UCSD-AML1 (cell line): Measurements from ENCODE around the gene FAM20B.
"Not testable (repeated sequence)": the region's sequence is repeated elsewhere in the genome, so short reads cannot be mapped to it uniquely, and the experiment has no call there.

Source experiments
- DNase-seq: peaks from one replicate; lab custom pipeline; 2025; ENCODE audit not compliant: unreplicated experiment; lab: John Stamatoyannopoulos, UW

Gene FAM20B

DNA sequence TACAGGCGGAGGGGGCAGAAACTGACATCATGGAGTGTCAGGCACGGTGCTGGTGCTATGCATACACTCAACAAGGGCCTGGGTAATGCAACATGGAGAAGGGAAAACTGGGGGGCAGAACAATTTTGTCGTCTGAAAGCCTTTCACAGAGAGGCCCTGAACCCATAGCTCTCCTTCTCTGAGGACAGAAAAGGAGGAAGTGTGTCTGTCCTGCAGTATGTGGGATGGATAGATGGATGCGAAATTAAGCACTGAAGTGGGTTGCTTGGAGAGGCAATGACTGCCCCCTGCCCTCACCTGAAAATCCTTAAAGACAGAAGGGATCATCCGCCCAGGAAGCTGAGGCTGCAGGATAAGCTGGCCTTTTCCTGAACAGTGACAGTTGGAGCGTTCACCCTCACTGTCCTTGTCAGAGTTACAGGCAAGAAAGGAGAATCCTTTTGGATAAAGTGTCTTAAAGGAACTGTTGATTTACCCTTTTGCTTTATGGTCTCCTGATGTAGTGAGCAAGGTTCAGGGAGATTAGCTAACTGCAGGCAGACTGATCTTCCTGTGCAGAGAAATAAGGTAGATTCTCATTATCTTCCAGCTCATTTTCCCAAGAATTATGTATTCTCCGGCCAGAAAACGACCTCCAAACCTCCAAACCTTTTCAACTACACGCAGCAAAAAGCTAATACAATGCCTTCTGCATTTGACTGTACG is 1.6 kb upstream of the FAM20B start:
- DNase-seq: no peak

DNA sequence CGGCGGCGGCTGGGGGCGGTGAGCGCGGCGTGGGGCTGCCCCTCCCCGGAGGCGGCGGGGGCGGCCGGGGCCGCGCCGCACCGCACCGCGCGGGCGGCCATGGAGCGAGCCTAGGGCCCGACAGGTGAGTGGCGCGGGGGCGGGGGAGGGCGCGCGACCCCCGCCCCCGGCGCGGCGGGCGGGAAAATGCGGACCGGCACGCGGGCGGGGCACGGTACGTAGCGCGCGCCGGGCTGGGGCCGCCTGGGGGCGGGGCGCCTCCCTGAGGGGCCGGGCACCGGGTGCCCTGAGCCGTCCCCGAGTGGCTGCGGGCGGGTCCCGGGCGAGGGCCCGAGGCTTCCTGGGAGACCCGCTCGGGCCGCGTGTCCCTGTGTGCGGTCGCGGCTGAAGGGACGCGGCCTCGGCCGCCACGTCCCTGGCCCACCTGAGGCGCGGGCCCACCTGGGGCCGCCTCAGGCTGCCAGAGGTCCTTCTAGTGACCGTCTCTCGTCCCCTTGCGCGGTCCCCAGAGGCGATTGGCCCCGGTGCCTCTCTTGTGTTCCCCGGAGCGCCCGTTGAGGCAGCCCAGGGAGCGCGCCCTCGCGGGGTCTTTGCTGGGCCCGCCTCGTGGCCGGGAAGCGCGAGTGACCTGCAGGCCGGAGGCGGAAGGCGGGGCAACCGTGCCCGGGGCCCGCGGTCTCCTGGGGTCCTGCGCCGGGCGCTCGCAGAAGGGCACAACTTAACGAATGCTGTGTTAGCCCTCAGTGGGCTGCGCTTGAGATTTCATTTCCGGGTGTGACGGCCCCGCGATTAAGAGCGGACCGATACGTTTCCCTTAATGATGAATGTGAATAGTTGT is 500 bp downstream of the FAM20B start:
- peak; percentile 83 for DNase-seq

DNA sequence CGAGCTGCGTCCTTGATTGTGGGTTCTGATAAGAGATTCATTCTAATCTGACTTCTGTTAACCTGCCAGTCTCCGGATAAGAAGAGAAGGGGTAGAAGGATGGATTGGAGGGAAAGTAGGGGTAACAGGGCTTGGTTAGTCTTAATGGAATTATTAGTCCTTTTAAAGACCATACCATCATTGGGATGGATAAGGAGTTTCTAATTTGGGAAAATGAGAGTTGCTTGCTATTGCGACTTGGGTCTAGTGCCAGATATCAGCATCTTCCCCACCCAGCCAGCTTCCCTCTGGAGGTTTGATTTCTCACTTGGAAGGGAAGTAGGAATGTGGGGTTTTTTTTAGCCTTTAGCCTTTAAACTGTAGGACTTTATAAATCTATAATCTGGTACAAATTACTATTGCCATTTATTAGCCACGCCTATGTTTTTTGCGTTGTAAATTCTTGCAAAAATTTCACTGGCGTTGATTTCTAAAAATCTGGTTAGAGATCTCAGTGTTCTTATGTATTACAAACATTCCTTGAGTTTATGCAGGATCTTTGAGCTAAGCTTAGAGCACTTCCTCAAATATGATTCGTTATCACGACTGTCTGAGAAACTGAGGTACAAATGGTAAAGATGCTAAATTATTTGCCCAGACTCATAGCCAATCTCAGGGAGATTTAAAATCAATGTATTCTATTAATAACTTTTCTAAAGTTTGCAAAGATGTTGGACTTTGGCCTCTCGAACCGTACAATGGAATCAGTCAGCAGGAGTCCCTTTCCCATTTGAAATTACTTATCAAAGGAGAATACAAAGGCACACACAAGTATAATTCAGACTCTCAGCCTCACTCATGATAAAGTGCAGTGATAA is 1.3 kb downstream of the FAM20B start:
- DNase-seq: no peak

DNA sequence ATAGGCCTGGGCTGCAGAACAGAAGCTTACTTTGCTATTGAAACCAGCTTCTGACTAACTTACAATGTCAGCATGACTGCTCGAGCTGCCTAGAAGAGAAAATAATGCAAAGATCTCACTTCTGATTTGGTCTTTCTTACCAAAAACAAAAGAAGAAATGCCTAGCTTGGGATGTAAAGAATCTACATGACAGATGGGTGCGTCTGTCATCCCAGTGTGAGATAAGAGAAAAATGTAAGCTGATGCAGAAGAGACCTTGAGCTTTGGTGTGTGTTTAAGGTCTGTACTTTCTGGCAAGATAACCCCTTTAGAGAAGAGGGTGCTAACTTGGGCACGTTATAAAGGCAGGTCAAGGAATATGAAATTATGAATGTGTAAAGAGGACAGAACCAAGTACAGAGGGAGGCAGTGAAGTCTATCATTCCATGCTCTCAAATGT is 3.6 kb downstream of the FAM20B start:
- no peak for DNase-seq

DNA sequence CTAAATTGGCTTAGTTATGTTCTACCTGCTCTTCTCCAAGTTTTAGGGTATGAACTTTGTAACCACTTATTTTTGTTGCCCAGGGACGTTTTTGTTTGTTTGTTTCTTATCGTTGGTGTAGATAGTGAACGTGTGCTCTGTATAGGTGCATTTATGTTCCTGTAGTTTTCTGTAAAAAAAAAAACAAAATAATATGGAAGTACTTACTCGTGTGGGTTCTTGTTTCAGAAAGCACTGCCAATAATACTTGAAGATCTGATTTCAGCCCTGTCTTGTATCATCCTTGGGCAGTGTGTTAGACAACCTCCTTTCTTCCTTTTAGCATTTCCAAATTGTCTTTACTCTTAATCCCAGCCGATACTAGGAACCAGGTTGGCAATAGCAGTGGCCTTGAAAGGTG is 4.4 kb downstream of the FAM20B start:
- DNase-seq: no peak

DNA sequence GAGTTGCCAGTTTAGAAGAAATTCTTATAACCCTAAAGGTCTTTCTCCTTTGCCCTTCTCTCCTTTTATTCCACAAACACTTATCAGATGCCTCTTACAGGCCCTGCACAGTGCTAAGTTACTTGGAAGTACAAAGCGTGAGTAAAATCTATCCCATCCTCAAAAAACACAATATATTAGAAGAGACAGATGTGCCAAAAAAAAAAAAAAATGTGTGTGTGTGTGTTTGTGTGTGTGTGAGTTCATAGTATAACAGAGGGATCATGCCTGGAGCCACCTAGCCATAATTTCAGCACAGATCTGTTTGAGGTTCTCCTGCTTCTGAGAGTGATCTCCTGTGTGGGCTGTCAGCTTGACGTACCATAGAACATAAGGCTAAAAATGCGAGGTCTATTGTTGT is 5.0 kb downstream of the FAM20B start:
- DNase-seq: no peak

DNA sequence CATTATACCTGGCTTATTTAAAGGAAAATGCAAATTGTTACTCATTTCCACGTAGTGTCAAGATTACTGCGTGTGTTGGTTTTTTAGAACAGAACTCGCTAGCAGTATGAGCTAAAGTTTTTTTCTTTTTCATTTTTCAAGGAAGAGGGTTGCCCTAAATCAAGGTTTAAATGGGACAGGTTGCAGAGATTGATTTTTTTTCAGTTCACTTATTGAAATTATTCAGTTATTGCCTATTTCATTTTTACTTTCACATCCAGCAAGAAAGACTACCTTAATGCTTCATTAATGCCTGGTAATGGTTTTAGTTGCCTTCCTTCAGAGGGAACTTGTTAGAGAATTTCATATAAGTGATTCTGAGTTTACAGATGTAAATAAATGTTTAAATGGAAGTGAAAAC is 5.6 kb downstream of the FAM20B start:
- DNase-seq: no peak

DNA sequence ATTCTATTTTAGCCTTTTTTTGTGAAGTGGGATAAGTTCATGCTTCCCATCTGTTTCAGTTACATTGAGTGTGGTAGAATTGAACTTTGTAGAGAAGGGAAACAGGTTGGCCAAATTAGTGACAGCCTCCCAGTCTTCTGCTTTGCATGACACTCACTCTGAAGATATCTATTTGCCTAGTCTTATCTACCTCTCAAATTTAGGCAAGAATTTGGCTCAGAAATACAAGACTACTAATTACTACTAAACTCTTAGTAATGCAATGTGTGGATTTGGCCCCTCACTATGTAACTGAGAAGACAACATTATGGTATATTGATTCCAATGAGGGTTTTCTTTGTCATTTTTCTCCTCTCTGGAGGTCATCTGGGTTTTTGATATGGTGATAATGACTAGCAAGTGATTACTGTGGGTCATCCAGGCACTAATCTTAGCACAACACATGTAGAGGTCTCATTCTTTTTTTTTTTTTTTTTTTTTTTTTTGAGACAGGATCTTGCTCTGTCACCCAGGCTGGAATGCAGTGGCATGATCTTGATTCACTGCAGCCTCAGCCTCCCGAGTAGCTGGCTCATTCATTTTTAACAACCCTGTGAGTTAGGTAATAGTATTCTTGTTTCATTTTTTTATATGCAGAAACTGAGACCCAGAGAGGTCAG is 6.3 kb downstream of the FAM20B start:
- DNase-seq: no peak

DNA sequence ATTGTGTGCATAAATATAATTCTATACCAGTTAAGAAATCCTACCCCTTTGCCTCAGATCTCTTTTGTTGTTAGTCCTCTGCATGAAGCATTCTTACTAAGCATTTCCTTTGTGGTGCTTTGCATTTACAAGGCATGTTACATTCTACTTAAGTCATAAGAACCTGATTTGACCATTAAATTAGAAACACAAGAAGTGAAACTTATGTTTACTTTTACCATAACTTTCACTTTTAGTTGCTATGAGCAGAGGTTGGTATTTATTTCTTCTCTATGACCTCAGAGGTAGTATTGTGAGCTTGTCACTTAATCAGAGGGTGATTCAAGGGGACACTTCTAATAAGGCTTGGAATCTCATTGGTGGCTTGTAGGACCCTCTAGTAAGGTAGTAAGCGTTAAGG is 9.0 kb downstream of the FAM20B start:
- no peak for DNase-seq

DNA sequence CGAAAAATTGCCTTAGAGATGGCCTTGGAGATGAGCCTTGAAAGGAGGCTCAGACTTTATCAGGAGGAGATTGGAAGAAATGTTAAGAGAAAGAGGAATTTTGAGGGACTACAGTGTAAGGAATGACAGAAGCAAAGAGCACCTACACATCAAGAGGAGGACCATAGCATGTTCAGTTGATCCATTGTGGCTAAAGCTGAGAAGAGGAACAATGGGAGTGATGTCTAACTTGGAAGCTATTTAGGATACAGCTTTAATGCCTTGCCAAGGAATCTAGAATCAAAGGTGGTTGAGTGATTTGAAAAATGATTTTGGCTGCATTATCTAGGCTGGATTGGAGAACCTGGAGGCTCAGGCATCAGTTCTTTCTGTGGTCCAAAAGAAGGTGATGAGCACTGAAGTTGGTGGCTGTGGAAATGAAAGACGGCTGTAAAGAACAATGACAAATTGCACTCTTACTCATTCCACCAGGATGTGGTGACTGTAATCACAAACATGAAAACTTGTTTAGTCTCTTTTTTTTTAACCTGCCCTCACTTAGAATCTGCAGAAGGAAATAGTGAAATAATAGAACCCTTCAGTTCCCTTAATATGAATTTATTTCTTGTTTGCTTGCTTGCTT is 11.3 kb downstream of the FAM20B start:
- DNase-seq: no peak

DNA sequence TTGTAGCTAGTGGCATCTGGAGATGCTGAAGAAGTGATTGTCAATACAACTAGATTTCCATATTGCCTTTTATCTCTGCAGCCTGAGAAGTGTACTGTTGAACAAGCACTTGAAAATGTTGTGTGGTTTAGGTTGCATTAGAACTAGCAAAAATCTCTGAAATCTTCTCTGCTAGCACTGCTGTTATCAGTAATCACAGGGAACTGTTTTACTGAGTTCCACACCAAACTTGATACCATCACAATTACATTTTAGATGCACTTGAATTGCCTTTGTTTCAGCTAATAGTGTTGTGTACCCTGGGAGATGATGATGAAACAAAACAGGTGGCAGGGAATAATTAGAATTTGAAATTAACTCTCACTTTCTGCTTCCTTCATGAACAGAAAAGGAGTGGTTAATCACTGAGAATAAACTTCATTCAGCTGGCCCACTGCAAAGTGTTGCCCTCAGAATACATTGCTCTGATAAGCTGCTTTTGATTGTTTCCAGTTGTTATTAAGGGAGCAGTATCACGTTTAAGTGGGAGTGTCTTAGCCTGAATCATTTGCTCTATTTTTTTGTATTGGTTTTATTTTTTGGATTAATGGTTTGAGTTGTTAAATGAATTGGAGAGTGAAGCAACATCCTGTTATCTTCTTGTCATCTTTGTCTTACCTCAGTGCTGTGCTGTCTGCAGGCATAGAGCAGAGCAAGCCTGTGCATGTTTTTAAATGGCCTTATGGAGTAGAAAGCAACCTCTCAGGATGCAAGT is 13.0 kb downstream of the FAM20B start:
- no peak for DNase-seq

DNA sequence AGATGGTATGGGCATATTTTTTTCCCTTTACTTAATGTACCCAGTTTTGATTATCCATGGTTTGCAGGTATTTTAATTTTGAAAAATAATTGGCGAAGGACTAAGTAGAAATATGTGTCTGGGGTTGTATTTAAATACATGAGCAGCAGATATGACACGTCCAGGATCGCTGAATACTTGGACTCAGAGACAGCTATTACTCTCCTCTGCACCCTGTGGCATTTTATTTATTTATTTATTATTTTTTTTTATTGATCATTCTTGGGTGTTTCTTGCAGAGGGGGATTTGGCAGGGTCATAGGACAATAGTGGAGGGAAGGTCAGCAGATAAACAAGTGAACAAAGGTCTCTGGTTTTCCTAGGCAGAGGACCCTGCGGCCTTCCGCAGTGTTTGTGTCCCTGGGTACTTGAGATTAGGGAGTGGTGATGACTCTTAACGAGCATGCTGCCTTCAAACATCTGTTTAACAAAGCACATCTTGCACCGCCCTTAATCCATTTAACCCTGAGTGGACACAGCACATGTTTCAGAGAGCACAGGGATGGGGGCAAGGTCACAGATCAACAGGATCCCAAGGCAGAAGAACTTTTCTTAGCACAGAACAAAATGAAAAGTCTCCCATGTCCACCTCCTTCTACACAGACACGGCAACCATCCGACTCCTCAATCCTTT is 13.9 kb downstream of the FAM20B start:
- not testable (repeated sequence) for DNase-seq

DNA sequence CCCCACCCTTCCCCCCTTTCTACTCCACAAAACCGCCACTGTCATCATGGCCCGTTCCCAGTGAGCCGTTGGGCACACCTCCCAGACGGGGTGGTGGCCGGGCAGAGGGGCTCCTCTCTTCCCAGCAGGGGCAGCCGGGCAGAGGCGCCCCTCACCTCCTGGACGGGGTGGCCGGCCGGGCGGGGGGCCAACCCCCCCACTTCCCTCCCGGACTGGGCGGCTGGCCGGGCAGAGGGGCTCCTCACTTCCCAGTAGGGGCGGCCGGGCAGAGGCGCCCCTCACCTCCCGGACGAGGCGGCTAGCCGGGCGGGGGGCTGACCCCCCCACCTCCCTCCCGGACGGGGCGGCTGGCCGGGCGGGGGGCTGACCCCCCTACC is 14.5 kb downstream of the FAM20B start:
- not testable (repeated sequence) for DNase-seq

DNA sequence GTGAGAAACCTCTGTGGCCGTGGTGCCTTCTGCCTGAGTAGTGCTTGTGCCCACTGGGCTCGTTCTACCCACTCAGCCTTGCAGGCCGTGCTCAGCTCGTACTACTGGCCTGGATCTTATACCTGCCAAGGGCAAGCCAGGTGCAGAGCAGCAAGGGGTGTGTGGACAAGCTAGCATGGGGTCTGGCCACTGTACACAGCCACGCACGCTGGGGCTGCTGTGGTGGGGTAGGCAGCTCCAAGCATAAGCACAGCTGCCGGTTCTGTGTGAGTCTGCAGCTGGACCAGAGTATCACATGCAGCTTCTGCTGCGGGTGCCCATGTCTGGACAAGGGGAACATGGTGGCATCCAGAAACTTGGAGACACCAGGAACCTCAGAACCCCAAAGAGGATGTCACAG is 16.4 kb downstream of the FAM20B start:
- no peak for DNase-seq

DNA sequence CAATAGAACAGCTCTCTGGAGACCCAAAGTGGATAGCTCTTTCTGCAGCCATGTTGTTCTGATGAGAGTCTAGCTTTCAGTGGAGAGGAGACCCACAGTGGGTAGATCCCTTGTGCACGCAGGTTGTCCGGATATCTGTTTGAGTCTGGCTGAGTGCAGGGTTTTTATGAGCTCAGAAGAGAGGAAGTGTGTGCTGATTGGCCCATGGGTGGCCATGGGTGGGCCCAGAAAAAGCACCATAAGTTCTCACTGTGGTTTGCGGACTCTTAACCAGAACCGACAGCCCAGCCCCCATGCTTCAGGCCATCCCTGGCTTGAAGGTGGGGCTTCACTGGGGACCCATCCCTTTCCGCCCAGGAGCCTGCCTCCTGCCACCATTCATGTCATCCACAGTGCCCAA is 17.0 kb downstream of the FAM20B start:
- no peak for DNase-seq

DNA sequence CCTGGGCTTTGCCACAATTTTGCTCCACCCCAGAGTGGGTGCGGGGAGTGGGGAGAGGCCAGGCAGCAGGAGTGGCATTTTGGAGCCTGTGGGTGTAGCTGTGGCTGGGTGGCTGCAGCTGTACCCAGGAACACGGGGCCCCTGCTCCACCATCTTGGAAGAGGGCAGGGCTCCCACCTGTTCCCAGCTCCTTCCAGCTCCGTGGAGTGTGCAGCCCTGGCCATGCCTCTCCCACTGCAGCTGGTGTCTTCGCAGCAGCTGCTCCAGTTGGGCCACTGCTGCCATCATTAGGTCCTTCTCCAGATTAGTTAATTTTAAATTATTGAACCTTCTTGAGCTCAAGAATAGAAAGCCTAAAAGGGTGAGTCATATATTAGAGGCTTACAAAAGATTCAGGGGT is 17.6 kb downstream of the FAM20B start:
- no peak for DNase-seq

DNA sequence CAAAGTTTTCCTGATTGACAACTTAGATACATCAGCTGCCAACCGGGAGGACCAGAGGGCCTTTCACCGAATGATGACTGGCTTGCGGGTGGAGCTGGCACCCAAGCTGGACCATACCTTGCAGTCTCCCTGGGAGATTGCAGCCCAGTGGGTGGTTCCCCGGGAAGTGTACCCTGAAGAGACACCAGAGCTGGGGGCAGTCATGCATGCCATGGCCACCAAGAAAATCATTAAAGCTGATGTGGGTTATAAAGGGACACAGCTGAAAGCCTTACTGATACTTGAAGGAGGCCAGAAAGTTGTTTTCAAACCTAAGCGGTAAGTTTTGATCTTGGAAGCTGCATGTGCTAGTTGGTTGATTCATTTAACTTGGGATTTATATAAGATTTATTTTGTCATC is 18.2 kb downstream of the FAM20B start:
- DNase-seq: no peak

DNA sequence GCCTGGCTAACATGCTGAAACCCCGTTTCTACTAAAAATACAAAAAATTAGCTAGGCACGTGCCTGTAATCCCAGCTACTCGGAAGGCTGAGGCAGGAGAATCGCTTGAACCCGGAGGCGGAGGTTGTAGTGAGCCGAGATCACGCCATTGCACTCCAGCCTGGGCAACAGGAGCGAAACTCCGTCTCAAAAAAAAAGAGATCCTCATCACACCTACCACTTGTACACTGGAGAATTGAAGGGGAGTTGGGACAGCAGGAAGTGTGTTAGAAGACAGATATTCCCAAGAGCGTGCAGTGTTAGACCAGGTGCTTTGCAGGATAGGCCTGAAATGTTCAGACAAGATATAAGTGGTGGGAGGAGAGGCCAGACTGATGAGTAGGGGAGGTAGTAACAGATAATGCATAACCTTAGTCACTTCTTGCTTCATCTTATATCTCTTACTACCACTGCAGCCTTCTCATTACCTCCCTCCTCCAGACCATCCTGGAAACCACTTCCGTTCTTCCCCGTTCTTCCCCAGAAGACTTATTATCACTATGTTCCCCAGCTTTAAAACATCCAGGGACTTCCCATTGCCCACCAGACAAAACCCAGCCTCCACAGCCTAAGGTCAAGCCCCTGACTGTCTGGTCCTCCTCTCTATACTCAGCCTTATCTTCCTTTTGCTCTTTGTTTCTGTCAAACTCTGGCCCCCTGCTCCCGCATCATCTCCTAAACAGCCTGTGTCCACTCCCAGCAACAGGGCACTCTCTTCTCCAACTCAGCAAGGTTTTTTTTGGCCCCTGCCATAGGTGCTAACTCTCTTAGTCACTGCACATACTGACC is 21.3 kb downstream of the FAM20B start:
- DNase-seq: no peak

DNA sequence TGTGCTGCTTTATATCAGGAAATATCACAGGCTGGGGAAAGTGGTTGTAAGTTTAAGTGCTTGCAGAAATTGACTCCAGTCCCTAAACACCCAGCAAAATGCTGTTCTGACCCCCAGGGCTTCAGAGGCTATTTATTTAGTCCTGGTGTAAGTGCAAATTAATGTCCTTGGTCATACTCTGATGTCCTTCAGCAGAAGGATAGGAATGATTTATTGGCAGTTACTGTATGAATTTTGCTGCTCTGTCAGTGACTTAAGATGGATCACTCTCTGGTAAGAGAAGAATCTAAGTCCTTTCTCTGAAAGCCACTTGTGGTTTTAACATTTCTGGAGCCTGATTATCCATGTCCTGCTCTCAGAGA is 21.9 kb downstream of the FAM20B start:
- no peak for DNase-seq
